ENCODE results near the gene SPRYD7. TPM values are rescaled to one million over a fixed set of nuclear protein-coding genes. Genes with fewer than 3 reads are reported as not detected.

SPRYD7 gene
- polyA plus RNA-seq, 1 donor (not counting 4 experiments of a cell fraction or from before 2014, with no cell fraction given) = 11.3 TPM

DNA sequence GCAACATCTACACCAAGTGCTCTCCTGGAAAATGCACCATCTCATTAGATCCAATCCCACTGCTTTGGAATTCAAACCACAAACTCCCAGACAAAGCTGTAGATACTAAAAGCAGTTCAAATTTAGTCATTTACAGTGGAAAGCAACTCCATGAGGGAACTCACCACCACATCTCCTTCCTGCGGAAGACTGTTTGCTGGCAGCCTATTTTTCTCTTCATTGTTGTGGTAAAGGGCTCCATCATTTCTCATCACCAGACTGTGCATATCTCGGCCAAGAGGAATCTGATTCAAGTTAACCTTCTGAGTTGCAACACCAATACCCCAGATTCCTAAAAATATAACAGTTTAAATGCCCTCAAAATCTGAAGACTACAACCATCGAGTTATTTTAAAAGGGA, 8.4 kb downstream of the SPRYD7 start:
- Histone ChIP-seq H3K4me3 (ENCODE audit: control insufficient read depth in 2 of 3, extremely low read depth in 1 of 3, insufficient read depth in 2 of 3, low read depth in 1 of 3, low read length in 3 of 3) (no peak overlapping the region), H4K20me1 (ENCODE audit: control insufficient read depth, extremely low read depth, insufficient read depth, low read length) (no peaks in the 10 kb centered on the region), H3K27me3 (ENCODE audit: control insufficient read depth, extremely low read depth, insufficient read depth, low read length) (no peaks in the 10 kb centered on the region), H3K4me2 (ENCODE audit: control insufficient read depth, extremely low read depth, insufficient read depth, low read depth, low read length) (no peak overlapping the region), H3K4me1 (ENCODE audit: control insufficient read depth, extremely low read depth, insufficient read depth, low read length) (no peaks in the 10 kb centered on the region), H3K9ac (ENCODE audit: control insufficient read depth, extremely low read depth, insufficient read depth, low read length) (no peak overlapping the region), H3K9me1 (ENCODE audit: control insufficient read depth, extremely low read depth, insufficient read depth, low read length) (no peaks in the 10 kb centered on the region), H3K79me2 (ENCODE audit: control insufficient read depth, insufficient read depth, low read length) (peaks cover 9% of the 10 kb centered on the region), H3K9me3 (ENCODE audit: control insufficient read depth, low read depth, low read length) (no peaks in the 10 kb centered on the region), H3K27ac (ENCODE audit: control insufficient read depth, insufficient read depth, low read length) (no peak overlapping the region), H2AFZ (ENCODE audit: control insufficient read depth, low read length) (no peak overlapping the region), H3K36me3 (ENCODE audit: control insufficient read depth in 2 of 2, extremely low read depth in 1 of 2, insufficient read depth in 2 of 2, low read length in 2 of 2) (peaks cover 10 to 11% of the 10 kb centered on the region in 2 experiments)
- FAIRE-seq (no peak), DNase-seq (ENCODE audit: low read depth, low spot score) (no peak)
- dilution Hi-C loops (cut with MboI; ENCODE audit: extremely low pct_ligation_motif_present, low sequenced_read_pairs) = no loop called here
- TF ChIP-seq CTCF (optimal IDR thresholded peaks at IDR 0.05 in 1 of 3, IDR thresholded peaks at IDR 0.05 in 1 of 3, conservative IDR thresholded peaks at IDR 0.05 in 1 of 3; ENCODE audit: extremely low read depth in 1 of 3, insufficient read depth in 2 of 3, low read length in 3 of 3) (no peak), EZH2 (IDR thresholded peaks at IDR 0.05; ENCODE audit: low read length) (no peak)

- Histone ChIP-seq H4K20me1 (ENCODE audit: control insufficient read depth, extremely low read depth, insufficient read depth, low read length) (no peaks in the 10 kb centered on the region), H3K36me3 (ENCODE audit: control insufficient read depth in 2 of 2, extremely low read depth in 1 of 2, insufficient read depth in 2 of 2, low read length in 2 of 2) (peaks cover 13 to 16% of the 10 kb centered on the region in 2 experiments), H2AFZ (ENCODE audit: control insufficient read depth, low read length) (no peak overlapping the region), H3K79me2 (ENCODE audit: control insufficient read depth, insufficient read depth, low read length) (no peaks in the 10 kb centered on the region), H3K27me3 (ENCODE audit: control insufficient read depth, extremely low read depth, insufficient read depth, low read length) (no peaks in the 10 kb centered on the region), H3K4me1 (ENCODE audit: control insufficient read depth, extremely low read depth, insufficient read depth, low read length) (no peaks in the 10 kb centered on the region), H3K9me3 (ENCODE audit: control insufficient read depth, low read depth, low read length) (no peaks in the 10 kb centered on the region), H3K4me3 (ENCODE audit: control insufficient read depth in 2 of 3, extremely low read depth in 1 of 3, insufficient read depth in 2 of 3, low read depth in 1 of 3, low read length in 3 of 3) (no peak overlapping the region), H3K27ac (ENCODE audit: control insufficient read depth, insufficient read depth, low read length) (no peak overlapping the region), H3K9me1 (ENCODE audit: control insufficient read depth, extremely low read depth, insufficient read depth, low read length) (no peaks in the 10 kb centered on the region), H3K4me2 (ENCODE audit: control insufficient read depth, extremely low read depth, insufficient read depth, low read depth, low read length) (no peak overlapping the region), H3K9ac (ENCODE audit: control insufficient read depth, extremely low read depth, insufficient read depth, low read length) (no peak overlapping the region)
- DNase-seq (ENCODE audit: low read depth, low spot score) (no peak), FAIRE-seq (no peak)
- TF ChIP-seq CTCF (optimal IDR thresholded peaks at IDR 0.05 in 1 of 3, IDR thresholded peaks at IDR 0.05 in 1 of 3, conservative IDR thresholded peaks at IDR 0.05 in 1 of 3; ENCODE audit: extremely low read depth in 1 of 3, insufficient read depth in 2 of 3, low read length in 3 of 3) (no peak), EZH2 (IDR thresholded peaks at IDR 0.05; ENCODE audit: low read length) (no peak)
- dilution Hi-C loops (cut with MboI; ENCODE audit: extremely low pct_ligation_motif_present, low sequenced_read_pairs) = no loop called here
Observed at GRCh38 chr13:49925881-49926418, 10.2 kb downstream of the SPRYD7 start.

All from keratinocyte (primary cell).